PC-9 (cell line): ENCODE measurements around the gene KLHL25. TPM values are rescaled to one million over a fixed set of nuclear protein-coding genes. Genes with fewer than 3 reads are reported as not detected.

Source experiments
- BruUV-seq: library from RNA; stranded (reverse); fragments of 400-500 nt; replicated peaks from 2 replicates; lab custom pipeline; 2021; lab: Mats Ljungman, UMichigan
- CTCF ChIA-PET: fragments of 300-600 bp; sonication (Branson Sonifier 250); formaldehyde crosslinking; loops from one replicate; lab custom pipeline; 2022; ENCODE audit warnings: antibody characterized with exemption; lab: Charles Lee
- POLR2A ChIA-PET: fragments of 300-600 bp; sonication (Branson Sonifier 250); formaldehyde crosslinking; loops from one replicate; lab custom pipeline; 2022; ENCODE audit warnings: antibody characterized with exemption; ENCODE audit not compliant: unreplicated experiment; lab: Charles Lee
- DNase-seq, 2 experiments: peaks; one replicate each; pipeline versions ENCODE4 v3.0.0 to v3.0.0-alpha.2; 2015 to 2022; ENCODE audit warnings: mixed read lengths in 1 of 2
- H2AFZ ChIP-seq: fragments of 200-600 bp; sonication (generic); 2 replicates; pipeline ENCODE4 v1.8.1; 2017; ENCODE audit warnings: antibody characterized with exemption
- H3F3A ChIP-seq: fragments of 200-600 bp; sonication (generic); 2 replicates; pipeline ENCODE4 v1.8.1; 2017; ENCODE audit warnings: antibody characterized with exemption, mild to moderate bottlenecking, low read depth; ENCODE audit not compliant: insufficient read depth
- H3K27ac ChIP-seq: fragments of 200-600 bp; sonication (generic); 2 replicates; pipeline ENCODE4 v1.6.1; 2016; ENCODE audit warnings: mixed run types
- H3K27me3 ChIP-seq: fragments of 200-600 bp; sonication (generic); 2 replicates; pipeline ENCODE4 v1.6.1; 2016; ENCODE audit warnings: low read depth, mixed run types; ENCODE audit not compliant: insufficient read depth
- H3K36me3 ChIP-seq: fragments of 200-600 bp; sonication (generic); 2 replicates; pipeline ENCODE4 v1.6.1; 2016; ENCODE audit warnings: low read depth, mixed run types
- H3K4me1 ChIP-seq: fragments of 200-600 bp; sonication (generic); replicated peaks from 2 replicates; pipeline ENCODE4 v1.6.1; 2016; ENCODE audit warnings: mixed run types; ENCODE audit not compliant: insufficient read depth
- H3K4me2 ChIP-seq: fragments of 200-600 bp; sonication (generic); 2 replicates; pipeline ENCODE4 v1.6.1; 2017; ENCODE audit warnings: mixed run types
- H3K4me3 ChIP-seq: fragments of 200-600 bp; sonication (generic); 2 replicates; pipeline ENCODE4 v1.6.1; 2016; ENCODE audit warnings: mixed run types
- H3K79me2 ChIP-seq: fragments of 200-600 bp; sonication (generic); 2 replicates; pipeline ENCODE4 v1.6.1; 2017; ENCODE audit warnings: low read depth, mixed run types
- H3K9me2 ChIP-seq: fragments of 200-600 bp; sonication (generic); 2 replicates; pipeline ENCODE4 v1.8.1; 2017; ENCODE audit warnings: mild to moderate bottlenecking; ENCODE audit not compliant: insufficient read depth
- H3K9me3 ChIP-seq: fragments of 200-600 bp; sonication (generic); 2 replicates; pipeline ENCODE4 v1.8.1; 2016; ENCODE audit warnings: low read depth; ENCODE audit not compliant: insufficient read depth
- H4K20me1 ChIP-seq: fragments of 200-600 bp; sonication (generic); 2 replicates; pipeline ENCODE4 v1.8.1; 2017; ENCODE audit not compliant: insufficient read depth
- EZH2 ChIP-seq: fragments of 200-600 bp; sonication (generic); IDR thresholded peaks from 2 replicates; pipeline ENCODE4 v1.8.0; 2017; ENCODE audit warnings: antibody characterized with exemption, low read depth
- intact Hi-C: fragments of 100-400 bp; cut with micrococcal nuclease; formaldehyde crosslinking; loops from one replicate; pipeline ENCODE4 v1.10.0; 2022; ENCODE audit not compliant: unreplicated experiment
- total RNA-seq: library from RNA; stranded (reverse); gene quantifications from 2 replicates; pipeline ENCODE4 v1.2.3, GENCODE V29; 2021
- TF ChIP-seq, protein P1 (sequence below): fragments of 200-600 bp; sonication (generic); conservative IDR thresholded peaks from 2 replicates; pipeline ENCODE4 v1.6.1; 2017; ENCODE audit warnings: mixed run types, antibody characterized with exemption, mild to moderate bottlenecking, moderate library complexity

Gene KLHL25
- total RNA-seq, 1 experiment from 2014 or later = 5.3 TPM

DNA sequence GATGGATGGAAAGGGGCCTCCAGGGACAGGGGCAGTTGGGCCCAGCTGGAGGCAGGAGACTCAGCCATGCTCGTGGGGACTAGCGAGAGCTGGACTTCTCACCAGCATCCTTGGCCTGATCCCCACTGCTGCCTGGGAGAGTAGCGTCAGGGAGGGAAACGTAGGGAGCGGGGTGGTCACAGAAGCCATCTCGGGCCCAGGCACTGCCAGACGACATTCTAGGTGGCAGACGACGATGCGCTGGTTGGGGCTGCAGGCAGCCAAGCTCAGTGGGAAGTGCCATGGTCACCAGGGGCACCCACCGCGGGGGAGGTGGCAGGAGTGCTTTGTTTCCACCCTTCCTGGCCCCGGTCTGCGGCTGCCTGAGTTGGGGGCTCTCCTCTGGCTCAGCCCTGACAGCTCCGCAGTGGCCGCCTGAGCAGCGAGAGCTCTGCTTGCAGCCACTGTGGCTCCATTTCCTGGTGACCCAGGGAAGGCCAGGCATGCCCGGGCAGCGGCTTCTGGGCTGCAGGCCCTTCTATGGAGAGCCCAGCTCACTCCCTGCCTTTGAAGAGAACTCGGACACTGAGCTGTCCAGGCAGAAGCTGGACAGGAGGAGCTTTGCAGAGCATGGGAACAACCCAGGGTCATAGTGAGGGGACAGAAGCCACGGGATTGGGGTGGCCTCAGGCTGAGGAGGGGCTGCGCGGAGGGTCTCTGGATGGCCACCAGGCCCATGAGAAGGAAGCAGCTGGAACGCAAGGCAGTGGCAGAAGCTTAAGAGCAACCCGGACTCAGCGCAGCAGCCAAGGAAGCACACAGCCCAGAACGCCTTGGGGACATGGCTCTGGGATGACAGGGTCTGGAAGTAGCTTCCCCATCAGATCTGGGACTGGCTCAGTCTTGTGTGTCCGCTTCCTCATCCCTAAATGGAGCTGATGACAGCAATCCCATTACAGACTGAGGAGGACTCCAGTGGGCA lies 30.8 kb downstream of the KLHL25 start:
- no peak for TF ChIP-seq EZH2
- TF ChIP-seq, protein P1, sequence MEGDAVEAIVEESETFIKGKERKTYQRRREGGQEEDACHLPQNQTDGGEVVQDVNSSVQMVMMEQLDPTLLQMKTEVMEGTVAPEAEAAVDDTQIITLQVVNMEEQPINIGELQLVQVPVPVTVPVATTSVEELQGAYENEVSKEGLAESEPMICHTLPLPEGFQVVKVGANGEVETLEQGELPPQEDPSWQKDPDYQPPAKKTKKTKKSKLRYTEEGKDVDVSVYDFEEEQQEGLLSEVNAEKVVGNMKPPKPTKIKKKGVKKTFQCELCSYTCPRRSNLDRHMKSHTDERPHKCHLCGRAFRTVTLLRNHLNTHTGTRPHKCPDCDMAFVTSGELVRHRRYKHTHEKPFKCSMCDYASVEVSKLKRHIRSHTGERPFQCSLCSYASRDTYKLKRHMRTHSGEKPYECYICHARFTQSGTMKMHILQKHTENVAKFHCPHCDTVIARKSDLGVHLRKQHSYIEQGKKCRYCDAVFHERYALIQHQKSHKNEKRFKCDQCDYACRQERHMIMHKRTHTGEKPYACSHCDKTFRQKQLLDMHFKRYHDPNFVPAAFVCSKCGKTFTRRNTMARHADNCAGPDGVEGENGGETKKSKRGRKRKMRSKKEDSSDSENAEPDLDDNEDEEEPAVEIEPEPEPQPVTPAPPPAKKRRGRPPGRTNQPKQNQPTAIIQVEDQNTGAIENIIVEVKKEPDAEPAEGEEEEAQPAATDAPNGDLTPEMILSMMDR = no peak
- Histone ChIP-seq H3K4me1 (no peaks in the 10 kb centered on the region), H2AFZ (no peak overlapping the region), H3F3A (no peaks in the 10 kb centered on the region), H3K27me3 (no peaks in the 10 kb centered on the region), H3K9me2 (no peaks in the 10 kb centered on the region), H3K79me2 (no peaks in the 10 kb centered on the region), H4K20me1 (no peaks in the 10 kb centered on the region), H3K4me2 (no peak overlapping the region), H3K36me3 (no peaks in the 10 kb centered on the region), H3K27ac (no peak overlapping the region), H3K4me3 (no peak overlapping the region), H3K9me3 (no peaks in the 10 kb centered on the region)
- POLR2A ChIA-PET = no interaction called here
- DNase-seq = no peak
- CTCF ChIA-PET = no interaction called here
- no TSS peak for BruUV-seq
- intact Hi-C loops = no loop called here

DNA sequence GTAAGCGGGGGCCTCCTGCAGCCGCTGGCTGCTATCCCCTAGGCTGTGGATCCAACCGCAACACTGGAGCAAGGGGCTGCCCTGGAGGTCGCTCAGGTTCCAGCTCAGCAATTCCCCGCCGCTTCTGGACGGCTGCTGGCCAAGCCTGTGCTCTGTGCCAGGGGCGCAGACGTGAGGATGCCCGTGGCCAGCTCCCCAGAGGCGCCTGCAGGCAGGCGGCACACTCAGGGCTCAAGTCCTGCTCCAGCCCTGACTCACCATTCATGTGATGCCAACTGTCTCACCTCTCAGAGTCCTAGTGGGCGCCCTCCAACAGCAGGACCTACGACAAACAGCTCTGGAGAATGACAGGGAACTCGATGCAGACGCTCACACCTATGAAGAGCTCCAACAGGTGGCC lies 31.6 kb downstream of the KLHL25 start:
- POLR2A ChIA-PET = no interaction called here
- intact Hi-C loops = no loop called here
- DNase-seq = no peak
- no peaks in the 10 kb centered on the region for H3K27me3 ChIP-seq
- no peaks in the 10 kb centered on the region for H3K79me2 ChIP-seq
- H3F3A ChIP-seq = no peaks in the 10 kb centered on the region
- no peaks in the 10 kb centered on the region for H3K9me2 ChIP-seq
- CTCF ChIA-PET = no interaction called here
- H3K36me3 ChIP-seq = no peaks in the 10 kb centered on the region
- H3K4me3 ChIP-seq = no peak overlapping the region
- no peaks in the 10 kb centered on the region for H3K4me1 ChIP-seq
- no peaks in the 10 kb centered on the region for H3K9me3 ChIP-seq
- no peak overlapping the region for H3K4me2 ChIP-seq
- H3K27ac ChIP-seq = no peak overlapping the region
- no peaks in the 10 kb centered on the region for H4K20me1 ChIP-seq
- no peak overlapping the region for H2AFZ ChIP-seq
- no TSS peak for BruUV-seq
- TF ChIP-seq, protein P1 = no peak
- TF ChIP-seq EZH2 = no peak

DNA sequence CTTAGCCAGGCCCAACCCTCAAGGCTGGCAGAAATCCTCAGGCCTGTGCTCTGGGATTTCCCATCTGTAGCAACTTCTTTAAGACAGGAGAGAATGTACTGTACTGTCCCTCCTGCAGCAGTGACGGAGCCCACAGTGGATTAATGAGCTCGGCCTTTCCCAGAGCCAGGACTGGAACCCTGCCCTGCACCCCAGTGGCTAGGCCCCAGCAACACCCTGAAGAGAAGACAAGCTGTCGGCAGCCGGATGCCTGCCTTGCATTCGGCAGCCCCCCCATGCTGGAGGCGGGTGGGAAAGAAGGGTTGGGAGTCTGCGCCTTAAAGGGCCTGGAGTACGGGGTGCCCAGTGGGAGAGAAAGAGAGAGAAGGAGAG lies 32.0 kb downstream of the KLHL25 start:
- H3F3A ChIP-seq = no peaks in the 10 kb centered on the region
- CTCF ChIA-PET = no interaction called here
- no peaks in the 10 kb centered on the region for H3K9me2 ChIP-seq
- H3K27me3 ChIP-seq = no peaks in the 10 kb centered on the region
- BruUV-seq = no TSS peak
- H3K4me1 ChIP-seq = no peaks in the 10 kb centered on the region
- H4K20me1 ChIP-seq = no peaks in the 10 kb centered on the region
- intact Hi-C loops = no loop called here
- no peaks in the 10 kb centered on the region for H3K36me3 ChIP-seq
- TF ChIP-seq, protein P1 = no peak
- no peak for TF ChIP-seq EZH2
- H2AFZ ChIP-seq = no peak overlapping the region
- no peak overlapping the region for H3K27ac ChIP-seq
- no peak overlapping the region for H3K4me3 ChIP-seq
- H3K79me2 ChIP-seq = no peaks in the 10 kb centered on the region
- DNase-seq = no peak
- no peaks in the 10 kb centered on the region for H3K9me3 ChIP-seq
- no peak overlapping the region for H3K4me2 ChIP-seq
- POLR2A ChIA-PET = no interaction called here
